Keratinocyte (primary cell): ENCODE measurements around the gene CMSS1. TPM values are rescaled to one million over a fixed set of nuclear protein-coding genes. Genes with fewer than 3 reads are reported as not detected.

ENCODE experiments used
- DNase-seq: peaks from one replicate; pipeline ENCODE4 v3.0.0-alpha.2; 2011; ENCODE audit warnings: low read depth, missing footprints, low spot score
- FAIRE-seq: peaks from 2 replicates; lab custom pipeline; 2011; peaks lifted over from hg19 to GRCh38; lab: Jason Lieb, UNC
- H2AFZ ChIP-seq: 2 replicates; pipeline ENCODE4 v1.6.0; 2012; ENCODE audit warnings: low read length, control low read depth, inconsistent platforms; ENCODE audit not compliant: control insufficient read depth
- H3K27ac ChIP-seq: 2 replicates; pipeline ENCODE4 v1.5.1; 2011; ENCODE audit warnings: low read length; ENCODE audit not compliant: control insufficient read depth, insufficient read depth
- H3K27me3 ChIP-seq: 3 replicates; pipeline ENCODE4 v1.6.0; 2011; ENCODE audit warnings: low read length; ENCODE audit not compliant: control insufficient read depth, insufficient read depth; ENCODE audit errors: extremely low read depth
- H3K36me3 ChIP-seq, 2 experiments: 2 replicates in 1 of 2; 3 replicates in 1 of 2; pipeline ENCODE4 v1.5.1; 2011; ENCODE audit warnings: low read length in 2 of 2, mild to moderate bottlenecking in 1 of 2; ENCODE audit not compliant: control insufficient read depth in 2 of 2, insufficient read depth in 2 of 2; ENCODE audit errors: extremely low read depth in 1 of 2
- H3K4me1 ChIP-seq: 3 replicates; pipeline ENCODE4 v1.5.1; 2011; ENCODE audit warnings: low read length; ENCODE audit not compliant: control insufficient read depth, insufficient read depth; ENCODE audit errors: extremely low read depth
- H3K4me2 ChIP-seq: 3 replicates; pipeline ENCODE4 v1.6.0; 2011; ENCODE audit warnings: low read depth, low read length; ENCODE audit not compliant: control insufficient read depth, insufficient read depth; ENCODE audit errors: extremely low read depth
- H3K4me3 ChIP-seq, 3 experiments: fragments of 200-600 bp in 1 of 3; sonication (generic) in 1 of 3; 2 replicates in 2 of 3; 3 replicates in 1 of 3; pipeline ENCODE4 v1.5.1; 2011 to 2016; ENCODE audit warnings: low read length in 3 of 3, mild to moderate bottlenecking in 3 of 3, control low read depth in 2 of 3, inconsistent platforms in 1 of 3, low read depth in 1 of 3, mixed read lengths in 1 of 3, mixed run types in 1 of 3, moderate library complexity in 1 of 3; ENCODE audit not compliant: control insufficient read depth in 2 of 3, insufficient read depth in 2 of 3; ENCODE audit errors: extremely low read depth in 1 of 3
- H3K79me2 ChIP-seq: 2 replicates; pipeline ENCODE4 v1.6.0; 2012; ENCODE audit warnings: low read length; ENCODE audit not compliant: control insufficient read depth, insufficient read depth
- H3K9ac ChIP-seq: 3 replicates; pipeline ENCODE4 v1.6.0; 2011; ENCODE audit warnings: low read length; ENCODE audit not compliant: control insufficient read depth, insufficient read depth; ENCODE audit errors: extremely low read depth
- H3K9me1 ChIP-seq: 3 replicates; pipeline ENCODE4 v1.6.0; 2011; ENCODE audit warnings: low read length; ENCODE audit not compliant: control insufficient read depth, insufficient read depth; ENCODE audit errors: extremely low read depth
- H3K9me3 ChIP-seq: 2 replicates; pipeline ENCODE4 v1.5.1; 2012; ENCODE audit warnings: low read depth, low read length; ENCODE audit not compliant: control insufficient read depth
- H4K20me1 ChIP-seq: 3 replicates; pipeline ENCODE4 v1.6.0; 2011; ENCODE audit warnings: low read length; ENCODE audit not compliant: control insufficient read depth, insufficient read depth; ENCODE audit errors: extremely low read depth
- EZH2 ChIP-seq: IDR thresholded peaks from one replicate; pipeline ENCODE4 v1.6.1; 2012; ENCODE audit warnings: inconsistent platforms, mild to moderate bottlenecking, low read length, moderate library complexity
- dilution Hi-C: fragments of 300-500 bp; cut with MboI; formaldehyde crosslinking; loops from one replicate; pipeline ENCODE4 v1.7.0; 2020; ENCODE audit warnings: low sequenced_read_pairs; ENCODE audit not compliant: extremely low pct_ligation_motif_present
- polyA plus RNA-seq, 5 experiments: library from polyadenylated mRNA; depleted of rRNA in 3 of 5; stranded (reverse) in 3 of 5; stranded (forward) in 1 of 5; unstranded in 1 of 5; fragments of >200 nt; gene quantifications; 1 replicate in 1 of 5; 2 replicates in 3 of 5; 3 replicates in 1 of 5; pipeline versions ENCODE4 v1.2.1 to v1.2.3, GENCODE V29; 2011 to 2012; ENCODE audit warnings: missing spikeins in 2 of 5, low read depth in 1 of 5, low replicate concordance in 1 of 5
- TF ChIP-seq, protein P1 (sequence below), 3 experiments: IDR thresholded peaks in 1 of 3; conservative IDR thresholded peaks in 1 of 3; optimal IDR thresholded peaks in 1 of 3; 2 replicates in 2 of 3; 3 replicates in 1 of 3; pipeline versions ENCODE3 to v1.5.1; 2011; ENCODE audit warnings: low read length in 3 of 3, mild to moderate bottlenecking in 3 of 3, moderate library complexity in 2 of 3, control low read depth in 1 of 3, inconsistent platforms in 1 of 3; ENCODE audit not compliant: insufficient read depth in 2 of 3; ENCODE audit errors: extremely low read depth in 1 of 3

Gene CMSS1
- polyA plus RNA-seq, 1 donor (not counting 4 experiments of a cell fraction or from before 2014, with no cell fraction given) = 37.2 TPM

DNA sequence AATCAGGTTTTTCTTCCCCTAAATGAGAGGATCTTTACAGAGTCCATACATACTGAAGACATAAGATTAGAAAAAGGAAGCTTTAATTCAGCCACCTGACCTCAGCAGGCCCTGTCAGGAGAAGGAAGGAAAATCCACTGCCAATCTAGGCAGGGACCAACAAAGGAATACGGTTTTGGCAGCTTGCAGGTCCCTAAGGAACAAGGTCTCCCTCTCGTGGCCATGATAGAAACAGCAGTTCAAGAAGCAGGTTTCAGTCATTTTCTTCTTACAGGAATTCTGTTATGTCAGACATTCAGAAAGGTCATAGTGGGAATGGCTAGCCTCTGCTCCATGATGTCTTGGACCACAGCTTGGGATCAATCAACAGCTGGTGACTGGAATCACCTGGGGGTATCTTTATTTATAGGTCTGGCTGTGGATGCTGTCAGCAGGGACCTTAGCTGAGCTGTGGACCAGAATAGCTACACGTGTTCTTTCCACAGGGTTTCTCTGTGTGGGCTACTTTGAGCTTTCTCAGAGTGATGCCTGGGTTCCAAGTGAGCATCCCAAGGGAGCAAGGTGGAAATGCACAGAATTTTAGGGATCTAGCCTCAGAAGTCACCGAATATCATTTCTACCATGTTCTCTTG lies 9.4 kb upstream of the CMSS1 start:
- Histone ChIP-seq H4K20me1 (no peaks in the 10 kb centered on the region), H3K79me2 (no peaks in the 10 kb centered on the region), H3K9me3 (peaks cover 6% of the 10 kb centered on the region), H3K27ac (no peak overlapping the region), H3K4me2 (no peak overlapping the region), H3K9ac (no peak overlapping the region), H3K27me3 (no peaks in the 10 kb centered on the region), H3K4me3 (no peak overlapping the region), H3K36me3 (no peaks in the 10 kb centered on the region), H3K4me1 (no peaks in the 10 kb centered on the region), H3K9me1 (no peaks in the 10 kb centered on the region), H2AFZ (no peak overlapping the region)
- FAIRE-seq (peak; percentile 96), DNase-seq (peak; percentile 55)
- TF ChIP-seq EZH2 = no peak
- TF ChIP-seq, protein P1, sequence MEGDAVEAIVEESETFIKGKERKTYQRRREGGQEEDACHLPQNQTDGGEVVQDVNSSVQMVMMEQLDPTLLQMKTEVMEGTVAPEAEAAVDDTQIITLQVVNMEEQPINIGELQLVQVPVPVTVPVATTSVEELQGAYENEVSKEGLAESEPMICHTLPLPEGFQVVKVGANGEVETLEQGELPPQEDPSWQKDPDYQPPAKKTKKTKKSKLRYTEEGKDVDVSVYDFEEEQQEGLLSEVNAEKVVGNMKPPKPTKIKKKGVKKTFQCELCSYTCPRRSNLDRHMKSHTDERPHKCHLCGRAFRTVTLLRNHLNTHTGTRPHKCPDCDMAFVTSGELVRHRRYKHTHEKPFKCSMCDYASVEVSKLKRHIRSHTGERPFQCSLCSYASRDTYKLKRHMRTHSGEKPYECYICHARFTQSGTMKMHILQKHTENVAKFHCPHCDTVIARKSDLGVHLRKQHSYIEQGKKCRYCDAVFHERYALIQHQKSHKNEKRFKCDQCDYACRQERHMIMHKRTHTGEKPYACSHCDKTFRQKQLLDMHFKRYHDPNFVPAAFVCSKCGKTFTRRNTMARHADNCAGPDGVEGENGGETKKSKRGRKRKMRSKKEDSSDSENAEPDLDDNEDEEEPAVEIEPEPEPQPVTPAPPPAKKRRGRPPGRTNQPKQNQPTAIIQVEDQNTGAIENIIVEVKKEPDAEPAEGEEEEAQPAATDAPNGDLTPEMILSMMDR (optimal IDR thresholded peaks at IDR 0.05 in 1 of 3, IDR thresholded peaks at IDR 0.05 in 1 of 3, conservative IDR thresholded peaks at IDR 0.05 in 1 of 3; ENCODE audit: extremely low read depth in 1 of 3, insufficient read depth in 2 of 3, low read length in 3 of 3) = peak; percentile 81 to 90 (median 89)
- dilution Hi-C loops = no loop called here

DNA sequence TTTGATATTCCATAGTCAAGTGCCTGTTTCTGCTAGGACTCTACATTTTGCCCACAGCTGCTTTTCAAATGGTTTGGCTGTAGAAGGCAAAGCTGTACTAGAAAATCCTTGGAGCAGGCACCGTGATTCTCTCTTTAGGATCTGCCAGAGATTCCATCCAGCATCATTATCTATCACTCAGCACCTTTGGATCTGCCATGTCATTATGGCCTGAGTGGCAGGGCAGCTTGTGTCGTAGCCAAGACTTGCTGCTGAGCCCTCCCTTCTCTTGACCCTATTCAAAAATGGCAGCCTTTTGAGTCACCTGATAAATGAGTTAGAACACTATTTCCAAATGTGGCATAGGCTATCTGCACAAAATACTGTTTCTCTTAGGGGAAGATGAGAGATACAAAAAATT lies 8.1 kb upstream of the CMSS1 start:
- FAIRE-seq = no peak
- H3K9ac ChIP-seq = no peak overlapping the region
- no peaks in the 10 kb centered on the region for H4K20me1 ChIP-seq
- H3K27ac ChIP-seq = no peak overlapping the region
- dilution Hi-C loops = no loop called here
- H3K4me1 ChIP-seq = no peaks in the 10 kb centered on the region
- no peaks in the 10 kb centered on the region for H3K27me3 ChIP-seq
- no peak for TF ChIP-seq EZH2
- TF ChIP-seq, protein P1 (optimal IDR thresholded peaks at IDR 0.05 in 1 of 3, IDR thresholded peaks at IDR 0.05 in 1 of 3, conservative IDR thresholded peaks at IDR 0.05 in 1 of 3; ENCODE audit: extremely low read depth in 1 of 3, insufficient read depth in 2 of 3, low read length in 3 of 3) = no peak
- no peak overlapping the region for H3K4me3 ChIP-seq
- no peaks in the 10 kb centered on the region for H3K36me3 ChIP-seq
- H3K9me3 ChIP-seq = peaks cover 6% of the 10 kb centered on the region
- no peaks in the 10 kb centered on the region for H3K79me2 ChIP-seq
- H3K9me1 ChIP-seq = no peaks in the 10 kb centered on the region
- H2AFZ ChIP-seq = no peak overlapping the region
- no peak for DNase-seq
- H3K4me2 ChIP-seq = no peak overlapping the region
